NCI-H2107 treated with DMSO at 0.1 percent for 48 hours (cell line): ENCODE data around the gene NOP58.
"Not testable (repeated sequence)": the region's sequence is repeated elsewhere in the genome, so short reads cannot be mapped to it uniquely, and the experiment has no call there.

ENCODE experiments used
- DNase-seq: peaks from one replicate; lab custom pipeline; 2025; ENCODE audit not compliant: unreplicated experiment; lab: John Stamatoyannopoulos, UW

NOP58 gene, protein sequence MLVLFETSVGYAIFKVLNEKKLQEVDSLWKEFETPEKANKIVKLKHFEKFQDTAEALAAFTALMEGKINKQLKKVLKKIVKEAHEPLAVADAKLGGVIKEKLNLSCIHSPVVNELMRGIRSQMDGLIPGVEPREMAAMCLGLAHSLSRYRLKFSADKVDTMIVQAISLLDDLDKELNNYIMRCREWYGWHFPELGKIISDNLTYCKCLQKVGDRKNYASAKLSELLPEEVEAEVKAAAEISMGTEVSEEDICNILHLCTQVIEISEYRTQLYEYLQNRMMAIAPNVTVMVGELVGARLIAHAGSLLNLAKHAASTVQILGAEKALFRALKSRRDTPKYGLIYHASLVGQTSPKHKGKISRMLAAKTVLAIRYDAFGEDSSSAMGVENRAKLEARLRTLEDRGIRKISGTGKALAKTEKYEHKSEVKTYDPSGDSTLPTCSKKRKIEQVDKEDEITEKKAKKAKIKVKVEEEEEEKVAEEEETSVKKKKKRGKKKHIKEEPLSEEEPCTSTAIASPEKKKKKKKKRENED

GRCh38 chr2:202265467-202266277 is at the start of gene NOP58:
Gene NOP58, plus strand, starts transcription at chr2:202265763. Its CDS starts 179 bp downstream, at chr2:202265942.
- peak; percentile 91 for DNase-seq

- no peak for DNase-seq
Observed at GRCh38 chr2:202221873-202222272, 43.7 kb upstream of the NOP58 start.

DNA sequence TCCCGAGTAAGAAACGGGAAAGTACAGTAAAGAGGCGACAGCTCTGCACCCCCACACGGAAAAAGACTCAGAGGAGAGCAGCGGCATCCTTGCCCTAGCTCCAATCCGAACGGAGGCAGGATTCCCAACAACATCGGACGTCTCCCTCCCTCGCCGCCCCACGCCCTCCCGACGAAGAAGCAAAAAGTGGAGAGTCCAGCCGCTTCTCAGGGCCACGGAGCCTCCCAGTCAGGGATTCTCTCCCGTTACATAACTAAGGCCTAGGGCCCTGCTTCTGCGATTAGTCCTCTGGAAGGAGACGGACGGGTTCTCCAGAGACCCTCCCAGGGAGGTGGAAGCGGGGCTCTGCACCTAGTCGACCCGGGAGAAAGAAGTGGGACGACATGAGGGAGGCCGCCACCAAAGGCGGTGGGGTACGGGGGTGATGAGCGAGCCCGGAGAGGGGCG is 27.8 kb upstream of the NOP58 start:
- DNase-seq, result no peak

GRCh38 chr2:202238234-202239197 is 27.0 kb upstream of the NOP58 start, which contains the start of gene SUMO1:
Gene SUMO1, minus strand, starts transcription at chr2:202238597. Its CDS starts 146 bp downstream, at chr2:202238451.
- DNase-seq, result peak; percentile 26

- not testable (repeated sequence) for DNase-seq
Observed at GRCh38 chr2:202247710-202248109, 17.9 kb upstream of the NOP58 start.

GRCh38 chr2:202249521-202250253 is 15.9 kb upstream of the NOP58 start:
- no peak for DNase-seq

GRCh38 chr2:202251494-202251893 is 14.1 kb upstream of the NOP58 start:
- no peak for DNase-seq

- DNase-seq, result no peak
Observed at GRCh38 chr2:202261531-202261930, 4.0 kb upstream of the NOP58 start.

- no peak for DNase-seq
Observed at GRCh38 chr2:202267495-202267894, 1.9 kb downstream of the NOP58 start.

GRCh38 chr2:202269585-202269984 is 4.0 kb downstream of the NOP58 start:
- no peak for DNase-seq

GRCh38 chr2:202270487-202270886 is 4.9 kb downstream of the NOP58 start:
- no peak for DNase-seq

DNA sequence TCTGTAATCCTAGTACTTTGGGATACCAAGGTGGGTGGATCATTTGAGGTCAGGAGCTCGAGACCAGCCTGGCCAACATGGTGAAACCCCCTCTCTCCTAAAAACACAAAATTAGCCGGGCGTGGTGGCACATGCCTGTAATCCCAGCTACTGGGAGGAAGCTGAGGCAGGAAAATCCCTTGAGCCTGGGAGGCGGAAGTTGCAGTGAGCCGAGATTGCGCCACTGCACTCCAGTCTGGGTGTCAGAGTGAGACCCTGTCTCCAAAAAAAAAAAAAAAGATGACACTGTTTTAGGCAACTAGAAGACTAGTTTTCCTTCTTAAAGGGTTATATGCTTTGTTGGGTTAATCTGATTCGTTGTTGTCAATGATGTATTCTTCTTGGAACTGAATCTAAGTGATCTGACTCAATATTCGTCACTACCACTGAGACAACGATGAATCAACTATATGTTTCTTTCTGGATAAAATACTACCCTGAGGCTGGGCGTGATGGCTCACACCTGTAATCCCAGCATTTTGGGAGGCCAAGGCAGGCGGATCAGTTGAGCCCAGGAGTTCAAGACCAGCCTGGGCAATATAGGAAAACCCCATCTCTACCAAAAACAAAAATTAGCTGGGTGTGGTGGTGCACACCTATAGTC is 10.6 kb downstream of the NOP58 start:
- not testable (repeated sequence) for DNase-seq

DNA sequence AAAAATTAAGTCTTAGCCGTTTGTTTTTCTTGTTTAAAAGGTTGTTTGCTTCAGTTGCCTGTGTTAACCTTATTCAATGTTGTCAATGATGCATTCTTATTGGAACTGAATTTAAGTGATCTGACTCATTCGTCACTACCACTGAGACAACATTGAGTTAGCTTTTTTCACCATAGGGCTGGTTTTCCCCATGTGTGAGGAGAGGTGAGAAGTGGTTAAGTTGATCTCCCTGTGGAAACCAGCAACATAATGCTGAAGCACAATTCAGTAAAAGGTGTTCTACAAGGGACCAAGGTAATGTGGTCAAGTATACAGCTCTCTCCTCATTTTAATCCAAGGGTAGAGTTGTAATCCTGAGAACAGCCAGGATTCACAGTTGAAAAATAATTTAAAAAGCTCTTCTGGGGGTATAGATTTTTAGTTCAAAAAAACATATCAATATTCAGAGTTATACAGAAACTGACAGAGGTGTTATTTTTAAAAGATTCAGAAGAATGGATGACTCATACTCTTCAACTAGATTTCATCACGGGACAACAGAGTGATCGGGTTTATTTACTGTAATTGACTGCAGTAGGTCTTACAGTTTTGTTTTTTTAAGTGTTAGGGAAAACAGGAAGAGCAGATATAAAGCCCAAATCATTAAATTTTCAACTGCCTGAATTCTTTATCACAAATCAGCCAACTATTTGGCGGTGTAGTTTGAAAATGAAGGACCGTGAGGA is 12.6 kb downstream of the NOP58 start:
- no peak for DNase-seq

GRCh38 chr2:202278944-202279343 is 13.4 kb downstream of the NOP58 start:
- peak; percentile 66 for DNase-seq

- no peak for DNase-seq
Observed at GRCh38 chr2:202286595-202286994, 21.0 kb downstream of the NOP58 start.

GRCh38 chr2:202289394-202290204 is 24.0 kb downstream of the NOP58 start:
- no peak for DNase-seq

DNA sequence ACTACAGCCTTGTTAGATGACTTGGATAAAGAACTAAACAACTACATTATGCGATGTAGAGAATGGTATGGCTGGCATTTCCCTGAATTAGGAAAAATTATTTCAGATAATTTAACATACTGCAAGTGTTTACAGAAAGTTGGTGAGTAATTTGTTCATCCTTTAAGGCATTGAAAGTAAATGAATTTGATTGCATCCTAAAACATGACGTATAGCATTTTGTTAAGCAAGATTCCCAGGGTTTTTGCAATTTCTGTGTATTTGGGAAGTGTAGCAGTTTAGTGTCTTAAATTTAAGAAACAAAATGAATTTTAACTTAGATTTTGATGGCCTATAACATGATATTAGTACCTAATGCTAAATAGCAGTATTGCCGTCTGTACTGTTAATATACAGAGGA is 24.8 kb downstream of the NOP58 start:
- DNase-seq, result no peak

DNA sequence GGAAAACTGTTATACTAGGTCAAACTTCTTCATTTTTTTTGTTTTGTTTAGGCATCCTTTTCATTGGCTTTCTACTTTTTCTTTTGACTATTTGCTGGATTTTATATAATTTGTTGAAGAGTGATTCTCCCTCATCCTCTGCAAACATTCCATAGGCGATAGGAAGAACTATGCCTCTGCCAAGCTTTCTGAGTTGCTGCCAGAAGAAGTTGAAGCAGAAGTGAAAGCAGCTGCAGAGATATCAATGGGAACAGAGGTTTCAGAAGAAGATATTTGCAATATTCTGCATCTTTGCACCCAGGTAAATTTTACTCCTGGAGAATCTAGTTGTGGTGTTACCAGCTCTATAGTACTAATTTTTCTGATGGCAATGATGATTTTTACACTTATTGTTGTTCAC is 25.4 kb downstream of the NOP58 start:
- DNase-seq, result no peak
